CD4-positive, alpha-beta T cell treated with Interferon gamma for 1 hour (primary cell): Measurements from ENCODE around the gene ACSF3.

Experiments
- DNase-seq: peaks from one replicate; pipeline ENCODE4 v3.0.0-alpha.2; 2020

Gene ACSF3

GRCh38 chr16:89096768-89097391 lies 3.2 kb downstream of the ACSF3 start:
- peak; percentile 74 for DNase-seq

- DNase-seq, result no peak
These were observed 3.7 kb downstream of the ACSF3 start for GRCh38 chr16:89097392-89097772.

- no peak for DNase-seq
These were observed 5.2 kb downstream of the ACSF3 start for GRCh38 chr16:89098767-89099430.

- DNase-seq, result no peak
These were observed 6.3 kb downstream of the ACSF3 start for GRCh38 chr16:89099905-89100304.

- DNase-seq, result no peak
These were observed 7.1 kb downstream of the ACSF3 start for GRCh38 chr16:89100601-89101302.

GRCh38 chr16:89101303-89102040 lies 7.8 kb downstream of the ACSF3 start:
- no peak for DNase-seq

- DNase-seq, result no peak
These were observed 8.4 kb downstream of the ACSF3 start for GRCh38 chr16:89102041-89102471.

- no peak for DNase-seq
These were observed 8.9 kb downstream of the ACSF3 start for GRCh38 chr16:89102481-89103073.

GRCh38 chr16:89103156-89103555 lies 9.5 kb downstream of the ACSF3 start:
- DNase-seq, result no peak

GRCh38 chr16:89103781-89104180 lies 10.1 kb downstream of the ACSF3 start:
- DNase-seq, result no peak

- no peak for DNase-seq
These were observed 10.7 kb downstream of the ACSF3 start for GRCh38 chr16:89104303-89104702.

- no peak for DNase-seq
These were observed 11.4 kb downstream of the ACSF3 start for GRCh38 chr16:89104930-89105571.

- no peak for DNase-seq
These were observed 12.0 kb downstream of the ACSF3 start for GRCh38 chr16:89105599-89106151.

- no peak for DNase-seq
These were observed 13.0 kb downstream of the ACSF3 start for GRCh38 chr16:89106533-89107202.

GRCh38 chr16:89107203-89107582 lies 13.5 kb downstream of the ACSF3 start:
- no peak for DNase-seq

GRCh38 chr16:89108416-89108815 lies 14.8 kb downstream of the ACSF3 start:
- no peak for DNase-seq

GRCh38 chr16:89110641-89111040 lies 17.0 kb downstream of the ACSF3 start:
- no peak for DNase-seq

GRCh38 chr16:89111263-89111662 lies 17.6 kb downstream of the ACSF3 start:
- DNase-seq, result no peak

- no peak for DNase-seq
These were observed 18.9 kb downstream of the ACSF3 start for GRCh38 chr16:89112377-89113151.

GRCh38 chr16:89113152-89113547 lies 19.5 kb downstream of the ACSF3 start:
- no peak for DNase-seq

- no peak for DNase-seq
These were observed 20.0 kb downstream of the ACSF3 start for GRCh38 chr16:89113661-89114060.
